Astrocyte (in vitro differentiated cells and primary cell): ENCODE results near the gene CTBP2. TPM values are rescaled to one million over a fixed set of nuclear protein-coding genes. Genes with fewer than 3 reads are reported as not detected.

ENCODE experiments used
- DNase-seq: peaks from one replicate; pipeline ENCODE4 v3.0.0-alpha.2; 2010; ENCODE audit warnings: low read depth
- FAIRE-seq: peaks from 2 replicates; lab custom pipeline; 2011; peaks lifted over from hg19 to GRCh38; lab: Jason Lieb, UNC
- H2AFZ ChIP-seq: 2 replicates; pipeline ENCODE4 v1.6.0; 2012; ENCODE audit warnings: low read depth, low read length, inconsistent platforms
- H3K27ac ChIP-seq: 2 replicates; pipeline ENCODE4 v1.5.1; 2011; ENCODE audit warnings: low read depth, low read length, inconsistent platforms
- H3K27me3 ChIP-seq: 2 replicates; pipeline ENCODE4 v1.6.0; 2011; ENCODE audit warnings: low read length, inconsistent platforms; ENCODE audit not compliant: insufficient read depth
- H3K36me3 ChIP-seq: 2 replicates; pipeline ENCODE4 v1.5.1; 2011; ENCODE audit warnings: low read length, inconsistent platforms; ENCODE audit not compliant: insufficient read depth
- H3K4me1 ChIP-seq: 2 replicates; pipeline ENCODE4 v1.5.1; 2011; ENCODE audit warnings: low read length, inconsistent platforms; ENCODE audit not compliant: insufficient read depth
- H3K4me2 ChIP-seq: 2 replicates; pipeline ENCODE4 v1.6.0; 2012; ENCODE audit warnings: low read length, inconsistent platforms
- H3K4me3 ChIP-seq: 2 replicates; pipeline ENCODE4 v1.5.1; 2011; ENCODE audit warnings: low read depth, mild to moderate bottlenecking, low read length, inconsistent platforms; ENCODE audit not compliant: insufficient read depth
- H3K79me2 ChIP-seq: 2 replicates; pipeline ENCODE4 v1.6.0; 2012; ENCODE audit warnings: mild to moderate bottlenecking, low read length, inconsistent platforms; ENCODE audit not compliant: insufficient read depth
- H3K9ac ChIP-seq: 2 replicates; pipeline ENCODE4 v1.6.0; 2012; ENCODE audit warnings: mild to moderate bottlenecking, low read length, inconsistent platforms
- H3K9me3 ChIP-seq: 2 replicates; pipeline ENCODE4 v1.5.1; 2012; ENCODE audit warnings: low read depth, mild to moderate bottlenecking, low read length, inconsistent platforms; ENCODE audit not compliant: insufficient read depth
- H4K20me1 ChIP-seq: 2 replicates; pipeline ENCODE4 v1.6.0; 2012; ENCODE audit warnings: low read length, inconsistent platforms; ENCODE audit not compliant: insufficient read depth
- H3K27ac Mint-ChIP-seq: one replicate; pipeline ENCODE4 v1.8.0; 2021; ENCODE audit warnings: mild to moderate bottlenecking, mixed read lengths; ENCODE audit not compliant: unreplicated experiment
- H3K27me3 Mint-ChIP-seq: one replicate; pipeline ENCODE4 v1.8.0; 2021; ENCODE audit warnings: low read depth, mixed read lengths; ENCODE audit not compliant: unreplicated experiment
- H3K36me3 Mint-ChIP-seq: one replicate; pipeline ENCODE4 v1.8.0; 2021; ENCODE audit warnings: low read depth, mixed read lengths; ENCODE audit not compliant: unreplicated experiment
- H3K4me1 Mint-ChIP-seq: one replicate; pipeline ENCODE4 v1.8.0; 2021; ENCODE audit warnings: low read depth, mixed read lengths; ENCODE audit not compliant: unreplicated experiment
- H3K4me3 Mint-ChIP-seq: one replicate; pipeline ENCODE4 v1.8.0; 2021; ENCODE audit warnings: mild to moderate bottlenecking, moderate library complexity, mixed read lengths; ENCODE audit not compliant: unreplicated experiment
- H3K9me3 Mint-ChIP-seq: one replicate; pipeline ENCODE4 v1.8.0; 2021; ENCODE audit warnings: mild to moderate bottlenecking, mixed read lengths; ENCODE audit not compliant: unreplicated experiment
- EZH2 ChIP-seq: IDR thresholded peaks from 2 replicates; pipeline ENCODE4 v1.6.1; 2012; ENCODE audit warnings: mild to moderate bottlenecking, low read length, inconsistent platforms; ENCODE audit not compliant: insufficient read depth
- total RNA-seq: library from RNA; stranded (reverse); gene quantifications from 2 replicates; pipeline ENCODE4 v1.2.1, GENCODE V29; 2021
- TF ChIP-seq, protein P1 (sequence below): IDR thresholded peaks from 2 replicates; pipeline ENCODE4 v1.5.1; 2011; ENCODE audit warnings: low read depth, mild to moderate bottlenecking, inconsistent platforms, low read length, moderate library complexity; ENCODE audit not compliant: insufficient read depth

The CTBP2 gene
- total RNA-seq, 1 donor from 2014 or later: 109 TPM

DNA sequence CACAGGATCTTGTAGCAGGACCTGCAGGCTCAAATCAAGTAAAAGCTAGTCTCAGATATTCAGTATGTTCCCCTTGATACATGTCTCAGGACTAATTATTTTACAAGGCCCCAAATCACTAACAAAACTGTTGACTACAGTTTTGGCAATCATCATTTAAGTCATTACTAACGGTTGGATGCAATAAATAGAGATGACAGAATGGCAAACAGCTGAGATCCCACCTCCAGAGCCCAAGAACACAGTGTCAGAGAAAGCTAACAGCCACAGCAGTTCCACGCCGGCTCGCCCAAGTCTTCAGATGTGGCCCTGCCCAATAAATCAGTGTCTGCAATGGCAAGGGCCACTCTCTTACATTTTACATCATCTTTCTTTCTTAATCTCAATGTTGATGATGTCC is 87.6 kb downstream of the CTBP2 start:
- H2AFZ ChIP-seq: no peak overlapping the region
- no peaks in the 10 kb centered on the region for H3K27me3 ChIP-seq
- no peak overlapping the region for H3K4me3 ChIP-seq
- H3K27ac Mint-ChIP-seq: no peak overlapping the region
- H3K27me3 Mint-ChIP-seq: no peaks in the 10 kb centered on the region
- H3K4me1 Mint-ChIP-seq: peaks cover 9% of the 10 kb centered on the region
- H3K79me2 ChIP-seq: peaks cover 94% of the 10 kb centered on the region
- no peaks in the 10 kb centered on the region for H3K9me3 Mint-ChIP-seq
- H3K4me3 Mint-ChIP-seq: no peak overlapping the region
- H3K9me3 ChIP-seq: no peaks in the 10 kb centered on the region
- peaks cover 61% of the 10 kb centered on the region for H4K20me1 ChIP-seq
- no peak for TF ChIP-seq EZH2
- no peaks in the 10 kb centered on the region for H3K36me3 ChIP-seq
- no peaks in the 10 kb centered on the region for H3K4me1 ChIP-seq
- peaks cover 26% of the 10 kb centered on the region for H3K36me3 Mint-ChIP-seq
- DNase-seq (no peak), FAIRE-seq (no peak)
- H3K4me2 ChIP-seq: no peak overlapping the region
- H3K9ac ChIP-seq: no peak overlapping the region
- H3K27ac ChIP-seq: no peak overlapping the region

- Histone ChIP-seq H3K4me2 (no peak overlapping the region), H3K79me2 (peaks cover 93% of the 10 kb centered on the region), H3K27ac (no peak overlapping the region), H2AFZ (no peak overlapping the region), H3K9me3 (no peaks in the 10 kb centered on the region), H3K4me1 (no peaks in the 10 kb centered on the region), H3K36me3 (no peaks in the 10 kb centered on the region), H3K27me3 (no peaks in the 10 kb centered on the region), H3K4me3 (no peak overlapping the region), H4K20me1 (peaks cover 76% of the 10 kb centered on the region), H3K9ac (no peak overlapping the region)
- TF ChIP-seq EZH2: no peak
- TF ChIP-seq, protein P1, sequence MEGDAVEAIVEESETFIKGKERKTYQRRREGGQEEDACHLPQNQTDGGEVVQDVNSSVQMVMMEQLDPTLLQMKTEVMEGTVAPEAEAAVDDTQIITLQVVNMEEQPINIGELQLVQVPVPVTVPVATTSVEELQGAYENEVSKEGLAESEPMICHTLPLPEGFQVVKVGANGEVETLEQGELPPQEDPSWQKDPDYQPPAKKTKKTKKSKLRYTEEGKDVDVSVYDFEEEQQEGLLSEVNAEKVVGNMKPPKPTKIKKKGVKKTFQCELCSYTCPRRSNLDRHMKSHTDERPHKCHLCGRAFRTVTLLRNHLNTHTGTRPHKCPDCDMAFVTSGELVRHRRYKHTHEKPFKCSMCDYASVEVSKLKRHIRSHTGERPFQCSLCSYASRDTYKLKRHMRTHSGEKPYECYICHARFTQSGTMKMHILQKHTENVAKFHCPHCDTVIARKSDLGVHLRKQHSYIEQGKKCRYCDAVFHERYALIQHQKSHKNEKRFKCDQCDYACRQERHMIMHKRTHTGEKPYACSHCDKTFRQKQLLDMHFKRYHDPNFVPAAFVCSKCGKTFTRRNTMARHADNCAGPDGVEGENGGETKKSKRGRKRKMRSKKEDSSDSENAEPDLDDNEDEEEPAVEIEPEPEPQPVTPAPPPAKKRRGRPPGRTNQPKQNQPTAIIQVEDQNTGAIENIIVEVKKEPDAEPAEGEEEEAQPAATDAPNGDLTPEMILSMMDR: no peak
- DNase-seq: no peak
- Mint-ChIP-seq H3K4me1 (peaks cover 6% of the 10 kb centered on the region), H3K36me3 (peaks cover 19% of the 10 kb centered on the region), H3K9me3 (no peaks in the 10 kb centered on the region), H3K27me3 (no peaks in the 10 kb centered on the region), H3K27ac (no peak overlapping the region), H3K4me3 (no peak overlapping the region)
- no peak for FAIRE-seq
Observed at GRCh38 chr10:125071008-125071407, 89.4 kb downstream of the CTBP2 start.

DNA sequence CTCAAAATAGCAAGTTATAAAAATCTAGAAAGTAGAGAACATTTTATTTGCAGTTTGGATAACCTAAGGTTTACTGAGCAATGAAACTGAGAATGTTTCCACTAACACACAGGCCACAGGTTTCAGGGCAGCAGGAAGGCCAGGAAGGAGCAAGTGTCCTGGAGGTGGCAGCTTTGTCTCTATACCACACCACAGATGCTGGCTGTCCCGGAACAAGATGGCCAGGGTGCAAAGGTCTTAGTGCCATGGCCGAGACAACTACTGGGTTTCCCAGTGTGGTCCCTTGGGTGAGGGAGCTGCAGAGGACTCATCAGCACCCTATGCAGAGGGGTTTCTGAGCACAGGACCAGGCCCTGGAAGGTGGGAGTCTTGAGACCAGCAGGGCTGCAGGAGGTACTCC is 92.0 kb downstream of the CTBP2 start:
- Mint-ChIP-seq H3K4me1 (peaks cover 21% of the 10 kb centered on the region), H3K4me3 (no peak overlapping the region), H3K36me3 (peaks cover 17% of the 10 kb centered on the region), H3K27me3 (no peaks in the 10 kb centered on the region), H3K27ac (no peak overlapping the region), H3K9me3 (no peaks in the 10 kb centered on the region)
- H3K36me3 ChIP-seq: no peaks in the 10 kb centered on the region
- H3K9me3 ChIP-seq: no peaks in the 10 kb centered on the region
- H3K27me3 ChIP-seq: no peaks in the 10 kb centered on the region
- H3K9ac ChIP-seq: no peak overlapping the region
- no peak overlapping the region for H3K4me3 ChIP-seq
- no peak overlapping the region for H3K4me2 ChIP-seq
- peaks cover 18% of the 10 kb centered on the region for H3K4me1 ChIP-seq
- FAIRE-seq (no peak), DNase-seq (no peak)
- no peak for TF ChIP-seq EZH2
- TF ChIP-seq, protein P1: no peak
- H2AFZ ChIP-seq: no peak overlapping the region
- peaks cover 78% of the 10 kb centered on the region for H4K20me1 ChIP-seq
- H3K79me2 ChIP-seq: peaks cover 82% of the 10 kb centered on the region
- no peak overlapping the region for H3K27ac ChIP-seq
